ENCODE data around the gene ADGRD1. TPM values are rescaled to one million over a fixed set of nuclear protein-coding genes. Genes with fewer than 3 reads are reported as not detected.

ADGRD1 gene
- total RNA-seq, 1 donor from 2014 or later, result 11.6 TPM

DNA sequence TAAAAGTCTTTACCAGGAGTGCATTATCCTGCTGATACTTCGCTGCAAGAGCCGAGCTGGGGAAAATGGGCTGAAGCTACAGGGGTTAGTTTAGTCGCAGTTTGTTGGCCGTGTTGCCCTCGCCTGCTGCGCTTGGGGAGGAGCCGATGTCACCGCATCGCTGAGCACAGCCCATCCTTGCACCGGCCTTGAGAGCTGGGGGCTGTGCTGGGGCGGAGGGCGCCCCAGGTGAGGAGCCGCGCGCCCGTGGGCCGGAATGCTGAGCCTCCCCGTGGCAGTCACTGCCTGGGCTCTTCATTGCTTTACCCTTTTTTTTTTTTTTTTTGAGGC lies 50.0 kb downstream of the ADGRD1 start:
- DNase-seq (ENCODE audit: low spot score), result no peak
- ATAC-seq, result no peak

DNA sequence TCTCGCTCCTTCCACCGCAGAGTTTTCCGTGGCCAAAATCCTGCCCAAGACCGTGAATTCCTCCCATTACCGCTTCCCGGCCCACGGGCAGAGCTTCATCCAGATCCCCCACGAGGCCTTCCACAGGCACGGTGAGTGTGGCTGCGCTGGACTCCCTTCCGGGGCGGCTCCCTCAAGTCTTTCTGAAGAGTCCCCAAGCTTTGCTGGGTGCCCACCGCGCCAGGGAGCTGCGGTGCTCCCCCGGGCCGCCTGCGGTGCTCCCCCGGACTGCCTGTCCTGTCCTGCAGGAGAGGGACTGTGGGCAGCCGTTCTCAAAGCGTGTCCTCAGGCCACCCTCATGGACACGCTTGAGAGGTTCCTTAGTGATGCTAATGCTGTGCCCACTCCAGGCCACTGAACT lies 50.5 kb downstream of the ADGRD1 start:
- ATAC-seq, result no peak
- no peak for DNase-seq (ENCODE audit: low spot score)

DNA sequence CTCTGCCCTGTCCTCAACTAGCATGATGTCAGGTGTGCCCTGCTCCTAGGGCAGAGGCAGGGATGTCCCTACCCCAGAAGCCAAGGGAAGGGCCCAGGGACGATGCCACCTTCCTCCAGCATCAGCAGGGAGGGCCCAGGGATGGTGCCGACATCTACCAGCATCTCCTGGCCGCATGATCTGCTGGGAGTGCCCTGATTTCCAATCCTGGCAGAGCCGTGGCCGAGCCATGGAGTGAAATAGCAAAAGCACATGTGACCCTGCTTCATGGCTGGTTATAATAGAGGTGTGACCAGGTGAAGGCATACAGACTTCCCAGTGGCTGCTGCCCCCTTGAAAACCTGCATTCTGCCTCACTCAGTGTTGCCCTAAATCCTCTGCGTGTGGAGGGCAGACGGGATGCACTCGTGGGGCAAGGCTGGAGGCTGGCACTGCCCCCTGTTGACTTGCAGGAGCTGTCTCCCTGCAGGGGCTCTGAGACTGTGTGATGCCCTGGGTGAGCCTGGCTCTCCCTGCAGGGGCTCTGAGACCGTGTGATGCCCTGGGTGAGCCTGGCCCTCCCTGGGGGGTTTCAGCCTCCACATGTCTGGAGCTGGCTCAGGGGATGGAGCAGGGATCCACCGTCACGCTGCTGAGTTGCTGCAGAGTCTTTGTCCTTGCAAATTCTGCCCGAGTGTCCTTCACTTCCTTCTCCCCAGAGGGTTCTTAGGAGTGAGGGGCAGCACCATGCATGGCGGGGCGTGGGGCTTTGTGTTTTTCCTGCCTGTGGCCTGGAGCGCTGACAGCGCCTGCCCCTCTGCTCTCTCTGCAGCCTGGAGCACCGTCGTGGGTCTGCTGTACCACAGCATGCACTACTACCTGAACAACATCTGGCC lies 51.7 kb downstream of the ADGRD1 start:
- ATAC-seq (no peak), DNase-seq (ENCODE audit: low spot score) (no peak)

DNA sequence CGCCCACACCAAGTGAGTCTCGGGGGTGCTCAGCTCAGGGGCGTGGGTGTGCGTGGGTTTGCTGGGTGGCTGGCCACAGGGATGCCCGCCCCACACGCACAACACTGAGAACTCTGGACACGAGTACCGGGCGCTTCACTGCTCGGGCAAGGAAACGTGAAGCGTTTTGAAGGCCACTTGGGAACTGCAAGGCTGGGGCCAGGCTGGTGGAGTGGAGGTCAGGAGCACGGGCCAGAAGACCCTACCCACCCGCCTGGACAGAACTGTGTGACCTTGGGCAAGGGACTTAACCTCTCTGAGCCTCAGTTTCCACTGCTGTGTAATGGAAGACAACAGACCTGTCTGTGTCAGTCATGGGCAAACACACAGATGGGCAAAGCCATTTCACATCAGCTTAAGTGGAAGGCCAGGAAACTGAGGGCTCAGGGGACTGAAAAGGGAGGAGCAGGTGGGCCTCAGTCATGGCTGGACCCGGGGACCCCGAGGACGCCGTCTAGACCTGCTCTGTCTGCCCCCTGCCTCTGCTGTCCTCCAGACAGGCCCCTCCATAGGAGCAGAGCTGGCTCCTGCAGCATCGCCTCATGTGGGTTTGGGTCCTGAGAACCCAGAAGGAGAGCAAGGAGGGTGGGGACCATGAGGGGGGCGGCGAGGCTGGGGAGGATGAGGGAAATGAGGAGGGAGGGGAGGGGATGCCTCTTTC lies 52.5 kb downstream of the ADGRD1 start:
- DNase-seq (ENCODE audit: low spot score), result no peak
- no peak for ATAC-seq

DNA sequence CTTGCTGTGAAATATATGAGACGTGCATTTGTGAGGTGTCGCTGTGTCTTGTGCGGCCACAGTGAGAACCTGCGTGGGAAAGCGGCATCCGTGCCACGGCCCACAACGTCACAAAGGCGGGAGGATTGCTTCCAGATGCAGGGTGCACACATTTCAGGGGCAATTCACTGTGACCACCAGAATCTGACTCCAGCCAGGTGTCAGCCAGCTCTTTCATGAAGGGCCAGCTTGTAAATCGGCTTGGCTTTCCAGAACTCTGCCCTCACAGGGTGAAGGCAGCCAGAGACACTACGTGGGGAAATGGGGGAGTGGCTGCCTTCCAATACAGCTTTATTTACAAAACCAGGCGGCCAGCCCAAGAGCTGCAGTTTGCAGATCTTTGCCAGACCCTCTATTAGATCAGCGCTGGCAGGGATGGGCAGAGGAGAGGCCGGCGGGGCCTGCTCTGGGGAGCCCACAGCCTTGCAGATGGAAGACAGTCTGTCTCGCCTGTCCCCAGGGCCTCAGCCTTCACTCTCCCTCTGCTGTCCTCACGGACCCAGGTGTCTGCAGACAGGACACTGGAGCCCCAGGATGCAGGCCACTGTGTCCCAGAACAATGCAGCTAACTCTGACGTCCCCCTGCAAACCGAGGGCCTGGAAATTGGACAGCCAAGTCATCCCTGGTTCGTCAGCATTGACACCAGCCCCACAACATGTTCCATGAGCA lies 53.5 kb downstream of the ADGRD1 start:
- ATAC-seq (peak; percentile 85), DNase-seq (ENCODE audit: low spot score) (peak; percentile 89)

DNA sequence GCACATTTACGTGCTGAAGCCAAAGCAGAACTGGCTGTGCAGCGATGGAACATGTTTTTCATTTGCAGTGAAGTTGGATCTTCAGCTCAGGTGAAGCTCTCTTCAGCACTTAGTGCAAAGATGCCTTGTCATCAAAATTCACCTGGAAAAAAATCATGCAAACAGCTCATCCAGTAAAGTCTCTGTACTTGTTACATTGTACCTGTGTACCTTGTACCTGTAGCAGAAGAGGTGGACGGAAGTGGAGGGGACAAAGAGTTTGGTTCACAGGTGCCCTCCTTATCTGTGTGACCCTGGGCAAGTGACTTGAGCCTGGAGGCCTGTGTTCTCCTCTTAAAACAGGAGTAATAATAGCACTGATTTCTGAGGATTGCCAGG lies 54.0 kb downstream of the ADGRD1 start:
- no peak for DNase-seq (ENCODE audit: low spot score)
- peak; percentile 42 for ATAC-seq

DNA sequence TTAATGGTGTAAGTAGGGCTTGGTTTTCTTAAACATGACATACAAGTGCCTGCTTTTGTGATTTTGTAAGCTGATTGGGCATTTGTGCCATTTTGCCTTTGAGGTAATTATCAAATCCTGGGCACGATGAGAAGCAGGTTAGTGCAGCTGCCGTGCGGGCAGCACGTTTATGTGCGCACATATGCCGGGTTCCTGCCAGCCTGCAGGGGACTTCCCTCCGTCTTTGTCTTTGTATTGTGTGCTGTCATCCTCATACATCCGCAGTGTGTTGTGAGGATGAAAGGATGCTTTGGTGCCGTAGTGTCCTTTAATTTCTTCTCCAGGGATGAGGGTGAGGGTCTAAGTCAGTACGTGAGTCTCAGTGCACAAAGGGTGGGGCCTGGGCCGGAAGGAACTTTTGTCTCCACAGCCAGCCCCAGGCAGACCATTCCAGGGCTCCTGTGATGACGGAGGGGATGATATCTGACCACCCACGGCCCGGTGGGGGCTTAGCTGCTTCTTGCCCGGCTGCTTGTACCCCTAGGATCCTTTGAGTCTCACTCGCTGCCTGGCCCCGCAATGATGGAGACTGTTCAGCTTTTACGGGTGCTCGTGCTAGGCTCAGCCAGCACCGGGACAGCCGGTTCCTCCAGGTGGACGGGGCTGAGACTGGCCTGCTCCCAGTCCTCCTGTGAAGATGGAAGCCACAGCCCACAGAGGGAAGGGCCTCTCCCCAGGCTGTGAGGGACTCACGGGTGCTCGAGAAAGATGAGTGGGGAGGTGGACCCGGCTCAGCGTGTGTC lies 54.6 kb downstream of the ADGRD1 start:
- DNase-seq (ENCODE audit: low spot score) (no peak), ATAC-seq (no peak)

DNA sequence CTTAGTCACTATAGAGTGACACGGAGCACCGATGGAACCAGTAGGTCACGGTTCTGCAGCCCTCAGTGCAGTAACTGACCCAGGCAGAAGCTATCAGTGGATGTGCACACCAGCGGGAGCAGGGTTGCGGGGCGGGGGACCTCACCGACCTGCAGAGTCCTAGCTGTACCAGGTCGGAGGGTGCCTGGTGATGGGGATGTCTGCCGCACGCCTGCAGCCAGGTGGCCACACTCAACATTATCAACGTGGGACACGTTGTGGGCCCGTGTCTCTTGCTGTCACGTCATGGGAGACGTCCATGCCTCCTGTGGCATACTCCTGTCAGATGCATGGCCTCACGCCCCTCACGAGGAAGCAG lies 55.2 kb downstream of the ADGRD1 start:
- no peak for ATAC-seq
- no peak for DNase-seq (ENCODE audit: low spot score)

DNA sequence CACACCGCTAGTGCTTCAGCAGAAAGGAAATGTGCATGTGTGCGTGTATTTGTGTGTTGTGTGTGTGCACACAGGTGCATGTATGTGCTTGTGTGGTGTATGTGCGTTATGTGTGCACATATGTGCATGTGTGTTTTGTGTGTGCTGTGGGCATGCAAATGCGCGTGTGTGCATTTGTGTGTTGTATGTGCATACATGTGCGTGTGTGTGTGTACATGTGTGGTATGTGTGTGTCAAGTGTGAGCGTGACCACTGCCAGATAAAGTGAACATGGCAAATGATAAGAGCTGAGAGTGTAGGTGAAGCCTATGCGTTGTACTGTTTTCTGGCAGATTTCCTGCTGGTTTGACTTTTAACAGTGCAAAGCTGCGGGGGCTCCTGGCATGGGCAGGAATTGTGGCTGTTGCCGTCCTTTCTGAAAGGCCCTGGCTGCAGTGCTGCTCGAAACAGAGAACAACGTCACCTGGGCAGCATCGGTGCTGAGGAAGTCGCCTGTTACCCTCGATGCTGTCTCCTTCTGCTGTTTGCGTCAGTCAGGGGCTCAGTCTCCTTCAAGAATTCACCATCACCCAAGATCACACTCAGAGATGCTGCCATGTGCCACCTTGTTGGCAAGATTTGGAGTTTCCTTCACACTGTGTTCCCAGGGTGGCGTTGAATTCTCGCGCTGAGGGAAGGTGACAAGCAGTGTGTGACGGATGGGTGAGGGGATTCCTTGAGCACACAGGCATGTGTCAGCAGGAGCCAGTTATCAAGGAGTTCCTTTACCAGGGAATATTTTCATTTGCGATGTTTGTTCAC lies 56.1 kb downstream of the ADGRD1 start:
- DNase-seq (ENCODE audit: low spot score) (no peak), ATAC-seq (no peak)

DNA sequence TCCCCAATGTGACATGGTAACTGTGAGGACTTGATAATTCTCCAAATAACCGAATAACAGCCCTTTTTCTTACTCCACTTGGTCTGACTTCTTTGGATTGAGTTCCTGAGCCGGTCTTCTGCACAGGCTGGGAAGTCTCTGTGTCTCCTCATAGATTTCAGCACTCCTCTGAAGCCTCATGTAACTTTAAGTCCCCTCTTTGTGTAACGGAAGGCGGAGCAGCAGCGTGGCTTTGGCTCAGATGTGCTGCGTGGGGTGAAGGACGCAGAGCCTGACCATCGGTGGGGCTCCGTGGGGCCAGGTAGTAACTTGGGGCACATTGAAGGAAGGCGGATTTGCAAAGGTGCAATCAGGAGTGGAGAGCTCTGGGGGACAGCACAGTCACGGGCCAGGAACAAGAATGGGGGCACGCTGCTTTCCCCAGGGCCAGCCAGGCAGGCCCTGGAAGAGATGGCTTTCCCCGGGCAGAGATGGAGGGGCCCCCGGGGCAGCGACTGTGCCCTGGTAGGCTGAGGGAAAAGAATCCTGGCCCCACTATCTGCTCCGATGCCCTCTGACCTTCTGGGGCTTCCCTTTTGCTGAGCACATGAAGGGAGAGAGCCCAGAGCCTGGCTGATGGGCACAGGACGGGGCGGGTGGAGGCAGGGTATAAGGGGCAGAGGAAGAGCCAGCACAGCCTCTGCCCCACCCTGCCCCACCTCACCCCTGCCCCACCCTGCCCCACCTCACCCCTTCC lies 56.9 kb downstream of the ADGRD1 start:
- DNase-seq (ENCODE audit: low spot score) (no peak), ATAC-seq (no peak)

DNA sequence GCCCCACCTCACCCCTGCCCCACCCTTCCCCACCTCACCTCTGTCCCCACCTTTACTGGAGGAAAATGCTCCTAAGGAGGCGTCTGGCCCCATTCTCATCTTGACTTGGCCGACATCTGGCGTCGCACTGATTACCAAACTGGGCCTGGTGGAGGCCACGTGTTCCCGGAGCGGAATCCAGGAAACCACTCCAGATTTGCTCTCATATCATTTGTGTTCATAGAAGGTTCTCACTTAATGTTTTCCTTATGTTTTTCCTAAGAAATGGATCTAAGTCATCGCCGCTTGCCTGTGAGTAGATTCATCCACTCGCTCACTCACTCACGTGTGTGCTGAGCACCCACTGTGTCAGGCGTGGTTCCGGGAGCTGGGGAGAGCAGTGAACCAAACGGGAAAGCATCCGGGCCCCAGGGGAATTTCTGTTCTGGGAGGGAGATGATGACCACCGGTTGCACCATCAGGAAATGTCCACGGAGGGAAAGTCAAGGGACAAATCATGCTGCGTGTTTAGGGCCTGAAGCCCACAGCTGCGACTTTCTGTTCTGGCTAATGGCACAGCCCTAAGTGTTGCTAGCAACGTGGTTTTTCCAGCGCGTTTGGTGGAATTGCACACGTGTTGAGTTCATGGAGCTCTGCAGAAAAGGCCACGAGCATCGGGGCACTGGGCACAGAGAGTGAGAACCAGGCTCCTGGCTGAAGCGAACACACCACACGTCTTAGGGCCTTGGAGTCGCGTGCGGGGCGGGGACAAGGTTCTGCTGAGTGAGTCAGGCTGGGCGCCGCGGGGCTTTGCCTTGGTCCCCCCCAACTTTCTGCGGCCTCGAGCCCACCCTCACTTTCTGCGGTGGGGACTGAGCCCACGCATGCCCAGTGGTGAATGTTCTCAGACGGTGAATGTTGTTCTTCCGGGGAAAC lies 57.7 kb downstream of the ADGRD1 start:
- no peak for DNase-seq (ENCODE audit: low spot score)
- no peak for ATAC-seq

DNA sequence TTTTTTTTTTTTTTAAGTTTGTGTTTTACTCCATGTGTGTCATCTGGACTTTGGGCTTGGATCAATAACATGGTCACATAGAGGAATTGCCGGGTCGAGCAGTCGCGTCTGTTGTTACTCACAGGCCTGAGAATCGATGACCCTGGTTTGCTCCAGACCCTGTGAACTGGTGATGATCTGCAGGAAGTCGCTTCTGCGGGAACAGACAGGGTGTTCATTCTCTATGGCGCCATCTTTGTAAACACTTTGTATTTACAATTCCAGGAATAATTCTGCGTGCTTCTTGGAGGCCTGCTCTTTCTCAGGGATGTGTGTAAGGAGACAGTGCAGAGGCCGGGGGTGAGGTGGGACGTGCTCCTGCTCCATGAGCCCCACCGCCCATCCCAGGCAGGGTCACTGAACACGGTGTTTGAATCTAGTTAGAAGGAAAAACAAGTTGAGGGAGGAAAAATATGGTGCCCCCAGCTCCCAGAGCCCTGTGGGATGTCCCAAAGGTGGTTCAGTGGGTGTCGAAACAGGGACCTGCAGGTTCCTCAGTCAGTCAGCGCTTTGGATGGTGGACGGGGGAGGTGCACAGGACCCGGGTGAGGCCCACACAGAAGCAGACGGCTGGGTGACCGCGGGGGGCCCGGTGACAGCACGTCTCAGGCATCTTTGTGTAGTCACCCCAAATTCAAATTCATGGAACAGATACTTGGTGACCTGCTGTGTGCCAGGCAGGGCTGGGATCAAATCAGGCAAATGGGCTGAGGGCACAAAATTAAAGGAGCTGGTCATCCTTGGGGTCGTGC lies 58.8 kb downstream of the ADGRD1 start:
- DNase-seq (ENCODE audit: low spot score), result peak; percentile 89
- peak; percentile 79 for ATAC-seq

DNA sequence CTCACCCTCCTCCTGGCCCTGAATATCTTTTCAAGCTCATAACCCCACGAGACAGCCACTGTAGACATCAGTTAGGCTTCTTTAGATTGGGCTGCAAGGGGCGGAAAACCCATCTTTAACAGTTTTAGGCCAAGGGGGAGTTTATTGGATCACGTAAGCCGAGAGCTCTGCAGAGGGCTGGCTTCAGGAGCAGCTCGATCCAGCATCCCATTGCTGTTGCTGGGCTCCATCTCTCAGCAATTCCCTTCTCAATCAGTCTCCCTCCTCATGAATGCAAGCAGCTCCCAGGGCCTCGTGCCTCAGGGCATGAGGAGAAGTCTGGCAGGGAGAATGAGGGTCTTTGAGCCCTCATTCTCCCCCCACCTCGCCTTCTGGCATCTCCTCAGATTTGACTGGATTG lies 59.4 kb downstream of the ADGRD1 start:
- ATAC-seq (no peak), DNase-seq (ENCODE audit: low spot score) (no peak)

DNA sequence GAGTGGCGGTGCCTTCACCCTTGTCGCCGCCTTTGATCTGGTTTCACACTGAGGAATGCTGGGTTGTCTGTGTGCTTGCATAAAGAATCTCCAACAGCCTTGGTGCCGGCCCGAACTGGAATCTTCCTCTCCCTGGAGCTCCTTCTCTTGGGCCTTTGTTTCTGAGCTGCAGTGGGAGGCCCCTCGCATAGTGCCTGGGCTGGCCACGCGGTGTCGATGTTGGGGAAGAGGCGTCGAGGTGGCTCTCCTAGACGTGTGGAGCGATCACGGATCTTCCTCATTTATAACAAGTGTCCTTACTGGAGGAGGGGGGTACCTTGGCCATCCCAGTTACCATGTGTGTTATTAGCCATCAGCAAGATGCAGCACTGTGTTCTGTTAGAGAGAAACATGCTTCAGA lies 60.6 kb downstream of the ADGRD1 start:
- ATAC-seq, result no peak
- no peak for DNase-seq (ENCODE audit: low spot score)

DNA sequence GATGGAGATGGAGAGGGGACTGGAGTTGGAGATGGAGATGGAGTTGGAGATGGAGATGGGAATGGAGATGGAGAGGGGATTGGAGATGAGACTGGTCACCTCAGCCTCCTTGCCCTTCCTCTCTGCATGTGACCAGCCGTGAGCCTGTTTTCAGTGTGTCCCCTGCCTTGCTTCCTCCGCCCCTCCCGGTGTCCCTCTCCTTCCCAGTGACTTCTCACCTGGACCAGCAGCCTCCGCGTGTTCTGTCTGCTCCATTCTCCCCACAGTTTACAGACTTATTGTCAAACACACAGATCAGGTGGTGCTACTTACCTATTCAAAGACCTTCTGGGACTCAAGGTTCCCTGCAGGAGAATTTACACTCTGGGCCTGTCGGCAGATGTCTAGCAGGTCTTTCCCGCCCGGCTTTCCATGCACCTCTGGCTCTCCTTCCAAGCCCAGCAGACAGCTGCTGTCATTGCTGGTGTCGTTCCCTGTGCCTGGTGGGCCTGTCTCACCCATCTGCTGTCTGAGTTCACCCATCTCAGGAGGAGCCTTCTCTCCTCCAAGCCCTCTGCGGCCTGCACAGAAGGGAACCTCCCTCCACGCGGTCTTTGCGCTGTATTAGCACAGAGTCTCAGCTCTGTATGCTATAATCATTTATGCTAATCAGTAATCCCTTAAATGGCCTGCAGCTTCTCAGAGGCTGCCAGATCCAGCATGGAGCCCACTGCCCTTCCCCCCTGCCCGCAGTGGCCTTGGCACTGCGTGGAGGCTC lies 62.1 kb downstream of the ADGRD1 start:
- ATAC-seq (no peak), DNase-seq (ENCODE audit: low spot score) (no peak)

DNA sequence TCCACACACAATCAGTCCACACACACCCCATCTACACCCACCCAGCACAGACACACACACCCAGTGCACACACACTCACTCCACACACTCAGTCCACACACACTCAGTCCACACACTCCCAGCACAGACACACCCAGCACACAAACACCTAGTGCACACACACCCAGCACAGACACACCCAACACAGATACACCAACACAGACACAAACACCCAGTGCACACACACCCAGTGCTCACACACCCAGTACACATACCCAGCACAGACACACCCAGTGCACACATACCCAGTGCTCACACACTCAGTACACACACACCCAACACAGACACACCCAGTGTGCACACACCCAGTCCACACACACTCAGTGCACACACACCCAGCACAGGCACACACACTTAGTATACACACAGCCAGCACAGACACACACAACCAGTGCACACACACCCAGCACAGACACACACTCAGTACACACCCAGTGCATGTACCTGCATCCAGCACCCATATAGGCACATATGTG lies 63.8 kb downstream of the ADGRD1 start:
- ATAC-seq (no peak), DNase-seq (ENCODE audit: low spot score) (no peak)
